SH-SY5Y (cell line): ENCODE results near the gene SERPINA12.

ENCODE experiments used
- GATA2 ChIP-seq: IDR thresholded peaks from 2 replicates; pipeline ENCODE4 v1.6.1; 2011; ENCODE audit warnings: mild to moderate bottlenecking, low read depth, low read length
- GATA3 ChIP-seq: IDR thresholded peaks from 2 replicates; pipeline ENCODE4 v1.6.1; 2011; ENCODE audit warnings: low read depth, mild to moderate bottlenecking, low read length, moderate library complexity

Gene SERPINA12

GRCh38 chr14:94542811-94543440, 33.7 kb upstream of the SERPINA12 start:
- no peak for TF ChIP-seq GATA3
- TF ChIP-seq GATA2 = no peak

DNA sequence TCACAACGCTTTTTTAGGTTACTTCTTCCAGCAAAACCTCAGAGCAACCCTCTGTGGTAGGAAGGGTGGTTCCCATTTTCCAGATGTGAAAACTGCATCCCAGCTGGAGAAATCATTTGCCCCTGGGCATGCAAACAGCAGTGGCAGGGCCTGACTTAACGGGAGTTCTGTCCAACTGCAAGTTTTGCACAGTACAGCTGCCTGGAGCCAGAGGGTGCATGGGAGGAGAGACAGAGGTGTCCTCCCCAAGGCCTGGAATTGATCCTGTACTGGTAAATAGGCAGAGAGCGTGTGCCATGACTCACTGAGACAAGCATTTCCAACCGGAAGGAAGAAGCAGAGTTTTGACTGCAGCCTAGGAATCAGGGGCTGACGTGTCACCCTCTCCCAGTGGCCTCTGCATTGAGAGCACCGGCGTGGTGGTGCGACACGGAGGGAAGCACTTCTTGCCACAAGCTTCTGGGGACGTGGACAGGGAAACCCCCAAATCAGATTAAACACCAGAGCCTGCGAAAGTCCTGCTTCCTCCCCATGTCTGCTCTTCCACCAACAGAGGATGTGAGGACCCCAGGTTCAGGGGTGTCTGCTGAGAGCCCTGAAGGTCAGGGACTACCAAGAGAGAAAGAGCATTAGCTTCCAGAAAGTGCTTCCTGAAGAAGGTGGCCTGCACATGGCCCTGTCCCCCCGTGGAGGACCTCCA, 33.0 kb upstream of the SERPINA12 start:
- TF ChIP-seq GATA2 (no peak), GATA3 (no peak)

- no peak for TF ChIP-seq GATA3
- no peak for TF ChIP-seq GATA2
Observed at GRCh38 chr14:94541234-94541975, 32.1 kb upstream of the SERPINA12 start.

GRCh38 chr14:94540031-94540794, 30.9 kb upstream of the SERPINA12 start:
- TF ChIP-seq GATA3 = no peak
- TF ChIP-seq GATA2 = no peak

GRCh38 chr14:94539181-94539580, 29.9 kb upstream of the SERPINA12 start:
- TF ChIP-seq GATA2 = no peak
- no peak for TF ChIP-seq GATA3

GRCh38 chr14:94538070-94538740, 28.9 kb upstream of the SERPINA12 start:
- no peak for TF ChIP-seq GATA3
- no peak for TF ChIP-seq GATA2

DNA sequence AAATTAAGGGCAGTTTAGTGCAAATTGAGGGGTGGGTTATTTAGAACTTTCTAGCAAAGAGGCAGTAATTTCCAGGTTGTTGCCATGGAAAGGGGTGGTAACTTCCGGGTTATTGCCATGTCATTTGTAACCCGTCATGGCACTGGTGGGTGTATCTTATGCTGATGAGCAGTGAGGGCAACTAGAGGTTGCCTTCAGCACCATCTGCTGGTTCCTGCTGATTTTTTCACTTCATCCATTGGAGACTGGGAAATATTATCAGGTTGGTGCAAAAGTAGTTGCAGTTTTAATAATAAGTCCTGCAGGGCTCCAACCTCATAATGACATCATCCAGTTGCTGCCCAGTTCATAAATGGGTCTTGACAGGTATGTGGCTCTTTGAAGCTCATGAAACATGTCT, 27.6 kb upstream of the SERPINA12 start:
- TF ChIP-seq GATA3 = no peak
- no peak for TF ChIP-seq GATA2

DNA sequence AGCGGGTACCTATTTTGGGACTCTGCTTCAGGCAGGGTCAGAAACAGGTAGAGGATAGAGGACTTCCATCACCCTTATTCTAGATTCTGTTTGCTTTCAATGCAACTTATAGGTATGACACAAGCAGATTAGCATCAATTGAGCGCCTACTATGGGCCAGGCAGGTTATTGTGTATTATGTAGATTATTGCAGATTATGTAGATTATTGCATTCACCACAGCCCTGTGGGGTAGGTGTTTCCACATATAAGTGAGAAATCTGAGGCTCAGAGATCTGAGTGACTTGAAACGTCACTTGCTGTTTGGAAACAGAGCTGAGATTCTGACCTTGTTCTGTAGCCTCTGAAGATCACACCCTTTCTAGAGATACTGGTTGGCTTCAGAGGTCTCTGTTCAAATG, 26.2 kb upstream of the SERPINA12 start:
- TF ChIP-seq GATA2 (no peak), GATA3 (no peak)

DNA sequence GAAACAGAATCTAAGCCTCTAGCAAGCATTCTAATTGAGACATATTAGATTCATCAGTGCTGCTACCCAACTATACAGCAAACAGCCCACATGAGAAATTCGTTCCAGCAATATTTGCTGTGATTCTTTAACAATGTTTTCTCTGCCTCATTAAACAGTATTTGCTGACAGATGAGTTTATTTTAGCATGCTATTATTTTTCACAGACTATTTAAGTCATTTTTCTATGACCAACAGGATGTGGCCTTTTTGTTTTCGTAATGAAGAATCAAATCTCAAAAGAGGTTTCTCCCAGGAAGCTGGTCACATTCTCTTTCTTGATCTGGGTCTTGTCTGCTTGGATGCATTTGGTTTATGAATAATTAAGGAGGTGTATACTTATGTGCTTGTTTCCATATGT, 23.2 kb upstream of the SERPINA12 start:
- TF ChIP-seq GATA3 = no peak
- no peak for TF ChIP-seq GATA2

DNA sequence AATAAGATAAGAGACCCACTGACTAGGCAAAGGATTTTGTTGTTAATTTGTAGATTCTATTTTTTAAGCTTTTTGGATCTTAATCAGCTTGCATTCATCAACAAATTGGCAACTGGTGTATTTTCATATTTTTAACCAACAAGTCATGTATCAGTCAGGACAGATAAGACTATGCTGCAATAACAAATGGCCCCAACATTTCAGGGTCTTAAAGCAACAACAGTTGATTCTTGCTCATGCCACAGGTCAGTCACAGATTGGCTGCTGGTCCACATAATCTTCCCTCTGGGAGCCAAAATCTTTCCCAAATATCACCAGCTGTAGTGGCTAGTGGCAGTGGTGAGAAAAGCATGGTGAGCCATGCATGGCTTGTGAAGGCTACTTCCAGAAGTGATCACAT, 21.9 kb upstream of the SERPINA12 start:
- TF ChIP-seq GATA3 = no peak
- no peak for TF ChIP-seq GATA2

- TF ChIP-seq GATA3 = no peak
- TF ChIP-seq GATA2 = no peak
Observed at GRCh38 chr14:94524093-94524492, 14.8 kb upstream of the SERPINA12 start.

DNA sequence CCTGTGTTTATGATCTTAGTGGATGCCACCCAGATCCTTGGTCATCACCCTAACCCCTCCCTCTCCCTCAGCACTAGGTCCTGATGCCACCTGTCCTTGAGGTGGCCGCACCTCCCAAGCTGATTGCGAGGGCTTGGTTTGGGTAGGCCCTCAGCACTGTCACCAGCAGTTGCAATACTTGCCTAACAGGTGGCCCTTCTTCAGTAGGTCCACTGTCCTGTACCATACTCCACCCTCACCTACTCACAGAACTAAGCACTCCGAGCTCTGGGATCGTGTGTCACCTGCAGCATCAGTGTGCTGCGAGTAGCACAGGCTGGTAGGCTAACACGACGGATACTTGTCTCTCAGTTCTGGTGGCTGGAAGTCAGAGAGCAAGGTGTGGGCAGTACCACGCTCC, 14.0 kb upstream of the SERPINA12 start:
- no peak for TF ChIP-seq GATA2

- TF ChIP-seq GATA3 (no peak), GATA2 (no peak)
Observed at GRCh38 chr14:94522115-94522724, 13.0 kb upstream of the SERPINA12 start.
